ENCODE data around the gene ARHGAP31. TPM values are rescaled to one million over a fixed set of nuclear protein-coding genes. Genes with fewer than 3 reads are reported as not detected.

ARHGAP31 gene
- total and polyA plus RNA-seq, 7 experiments from 2014 or later, result 1.2 to 11.9 (median 3.0) TPM

- intact Hi-C loops (cut with micrococcal nuclease), result no loop called here
- Histone ChIP-seq H3K27ac (ENCODE audit: low read depth, low read length) (no peak overlapping the region), H3K4me1 (ENCODE audit: control insufficient read depth in 2 of 2, insufficient read depth in 2 of 2, low read length in 2 of 2) (no peaks in the 10 kb centered on the region), H3K9me3 (ENCODE audit: control insufficient read depth in 2 of 3, low read length in 3 of 3) (no peaks in the 10 kb centered on the region), H3K27me3 (ENCODE audit: control insufficient read depth in 2 of 2, insufficient read depth in 2 of 2, low read length in 2 of 2) (no peaks in the 10 kb centered on the region), H3K36me3 (ENCODE audit: control insufficient read depth in 2 of 3, insufficient read depth in 3 of 3, low read length in 3 of 3) (peaks cover 0 to 13% (median 4%) of the 10 kb centered on the region in 3 experiments), H3K4me3 (ENCODE audit: low read length) (no peak overlapping the region)
- no peak for ATAC-seq
- Mint-ChIP-seq H3K36me3 (peaks cover 0 to 11% (median 0%) of the 10 kb centered on the region in 5 donors), H3K4me3 (no peak overlapping the region), H3K27me3 (no peaks in the 10 kb centered on the region), H3K27ac (no peak overlapping the region), H3K4me1 (peaks cover 4 to 7% (median 6%) of the 10 kb centered on the region in 7 donors), H3K9me3 (peaks cover 0 to 3% (median 0%) of the 10 kb centered on the region in 11 donors)
- no peak for DNase-seq
- POLR2A ChIA-PET, result no interaction called here
- CTCF ChIA-PET, result no interaction called here
Measured at GRCh38 chr3:119416873-119417272, 122.7 kb downstream of the ARHGAP31 start.

- H3K27ac Mint-ChIP-seq, result peak overlapping the region in 1 of 9 donors; percentile 50
- Histone ChIP-seq H3K36me3 (ENCODE audit: control insufficient read depth in 2 of 3, insufficient read depth in 3 of 3, low read length in 3 of 3) (peaks cover 0 to 13% (median 4%) of the 10 kb centered on the region in 3 experiments), H3K27ac (ENCODE audit: low read depth, low read length) (no peak overlapping the region), H3K4me1 (ENCODE audit: control insufficient read depth in 2 of 2, insufficient read depth in 2 of 2, low read length in 2 of 2) (no peaks in the 10 kb centered on the region), H3K27me3 (ENCODE audit: control insufficient read depth in 2 of 2, insufficient read depth in 2 of 2, low read length in 2 of 2) (no peaks in the 10 kb centered on the region), H3K9me3 (ENCODE audit: control insufficient read depth in 2 of 3, low read length in 3 of 3) (no peaks in the 10 kb centered on the region), H3K4me3 (ENCODE audit: low read length) (no peak overlapping the region)
- peaks cover 5 to 18% (median 11%) of the 10 kb centered on the region in 7 donors for H3K4me1 Mint-ChIP-seq
- H3K9me3 Mint-ChIP-seq, result peaks cover 0 to 5% (median 0%) of the 10 kb centered on the region in 11 donors
- peaks cover 0 to 10% (median 0%) of the 10 kb centered on the region in 5 donors for H3K36me3 Mint-ChIP-seq
- ATAC-seq (no peak), DNase-seq (no peak)
- intact Hi-C loops (cut with micrococcal nuclease), result no loop called here
- H3K4me3 Mint-ChIP-seq, result no peak overlapping the region
- ChIA-PET POLR2A (interaction anchor here (0.5 kb wide), 1 partner anchor 9 kb away, joined by 3 read pairs; no protein-coding TSS in a partner anchor), CTCF (no interaction called here)
- H3K27me3 Mint-ChIP-seq, result no peaks in the 10 kb centered on the region
Measured at GRCh38 chr3:119417771-119418512, 123.8 kb downstream of the ARHGAP31 start.

GRCh38 chr3:119418641-119419040 lies 124.5 kb downstream of the ARHGAP31 start:
- Histone ChIP-seq H3K27ac (ENCODE audit: low read depth, low read length) (no peak overlapping the region), H3K4me3 (ENCODE audit: low read length) (no peak overlapping the region), H3K9me3 (ENCODE audit: control insufficient read depth in 2 of 3, low read length in 3 of 3) (no peaks in the 10 kb centered on the region), H3K27me3 (ENCODE audit: control insufficient read depth in 2 of 2, insufficient read depth in 2 of 2, low read length in 2 of 2) (no peaks in the 10 kb centered on the region), H3K4me1 (ENCODE audit: control insufficient read depth in 2 of 2, insufficient read depth in 2 of 2, low read length in 2 of 2) (no peaks in the 10 kb centered on the region), H3K36me3 (ENCODE audit: control insufficient read depth in 2 of 3, insufficient read depth in 3 of 3, low read length in 3 of 3) (peaks cover 0 to 13% (median 4%) of the 10 kb centered on the region in 3 experiments)
- Mint-ChIP-seq H3K9me3 (peaks cover 0 to 5% (median 0%) of the 10 kb centered on the region in 11 donors), H3K4me3 (no peak overlapping the region), H3K27me3 (no peaks in the 10 kb centered on the region), H3K36me3 (peaks cover 0 to 10% (median 0%) of the 10 kb centered on the region in 5 donors), H3K27ac (no peak overlapping the region), H3K4me1 (peaks cover 5 to 18% (median 11%) of the 10 kb centered on the region in 7 donors)
- DNase-seq (no peak), ATAC-seq (no peak)
- ChIA-PET POLR2A (interaction anchor here (0.5 kb wide), 1 partner anchor 9 kb away, joined by 3 read pairs; no protein-coding TSS in a partner anchor), CTCF (interaction anchor here (0.7 kb wide), 1 partner anchor 529 kb away, joined by 3 read pairs; no protein-coding TSS in a partner anchor)
- intact Hi-C loops (cut with micrococcal nuclease), result no loop called here

GRCh38 chr3:119420196-119420595 lies 126.0 kb downstream of the ARHGAP31 start:
- POLR2A ChIA-PET, result no interaction called here
- Mint-ChIP-seq H3K27ac (peak overlapping the region in 2 of 9 donors; percentile 34 to 42), H3K9me3 (peaks cover 0 to 13% (median 5%) of the 10 kb centered on the region in 11 donors), H3K27me3 (no peaks in the 10 kb centered on the region), H3K4me3 (no peak overlapping the region), H3K36me3 (no peaks in the 10 kb centered on the region), H3K4me1 (peaks cover 5 to 18% (median 11%) of the 10 kb centered on the region in 7 donors)
- H3K9me3 ChIP-seq (ENCODE audit: control insufficient read depth in 2 of 3, low read length in 3 of 3), result no peaks in the 10 kb centered on the region
- DNase-seq (no peak), ATAC-seq (no peak)
- no peaks in the 10 kb centered on the region for H3K4me1 ChIP-seq (ENCODE audit: control insufficient read depth in 2 of 2, insufficient read depth in 2 of 2, low read length in 2 of 2)
- no peak overlapping the region for H3K4me3 ChIP-seq (ENCODE audit: low read length)
- no peaks in the 10 kb centered on the region for H3K27me3 ChIP-seq (ENCODE audit: control insufficient read depth in 2 of 2, insufficient read depth in 2 of 2, low read length in 2 of 2)
- CTCF ChIA-PET, result no interaction called here
- no peak overlapping the region for H3K27ac ChIP-seq (ENCODE audit: low read depth, low read length)
- intact Hi-C loops (cut with micrococcal nuclease), result no loop called here
- H3K36me3 ChIP-seq (ENCODE audit: control insufficient read depth in 2 of 3, insufficient read depth in 3 of 3, low read length in 3 of 3), result peaks cover 0 to 1% (median 0%) of the 10 kb centered on the region in 3 experiments

GRCh38 chr3:119427669-119428068 lies 133.5 kb downstream of the ARHGAP31 start:
- H3K4me3 Mint-ChIP-seq, result no peak overlapping the region
- ChIA-PET CTCF (no interaction called here), POLR2A (interaction anchor here (0.7 kb wide), 1 partner anchor 9 kb away, joined by 3 read pairs; no protein-coding TSS in a partner anchor)
- H3K27ac Mint-ChIP-seq, result no peak overlapping the region
- no peaks in the 10 kb centered on the region for H3K4me1 ChIP-seq (ENCODE audit: control insufficient read depth in 2 of 2, insufficient read depth in 2 of 2, low read length in 2 of 2)
- ATAC-seq (no peak), DNase-seq (no peak)
- intact Hi-C loops (cut with micrococcal nuclease), result loop anchor here in 1 of 2 donors (2.0 kb wide), 1 partner anchor 19 kb away; no protein-coding TSS in a partner anchor
- H3K36me3 Mint-ChIP-seq, result peaks cover 38 to 55% (median 53%) of the 10 kb centered on the region in 5 donors
- peaks cover 0 to 4% (median 0%) of the 10 kb centered on the region in 7 donors for H3K4me1 Mint-ChIP-seq
- no peak overlapping the region for H3K27ac ChIP-seq (ENCODE audit: low read depth, low read length)
- H3K27me3 Mint-ChIP-seq, result peaks cover 0 to 2% (median 0%) of the 10 kb centered on the region in 5 donors
- peaks cover 9 to 48% (median 20%) of the 10 kb centered on the region in 3 experiments for H3K9me3 ChIP-seq (ENCODE audit: control insufficient read depth in 2 of 3, low read length in 3 of 3)
- H3K36me3 ChIP-seq (ENCODE audit: control insufficient read depth in 2 of 3, insufficient read depth in 3 of 3, low read length in 3 of 3), result peaks cover 0 to 32% (median 15%) of the 10 kb centered on the region in 3 experiments
- peaks cover 16 to 83% (median 53%) of the 10 kb centered on the region in 11 donors for H3K9me3 Mint-ChIP-seq
- H3K4me3 ChIP-seq (ENCODE audit: low read length), result no peak overlapping the region
- H3K27me3 ChIP-seq (ENCODE audit: control insufficient read depth in 2 of 2, insufficient read depth in 2 of 2, low read length in 2 of 2), result no peaks in the 10 kb centered on the region

GRCh38 chr3:119428538-119428937 lies 134.4 kb downstream of the ARHGAP31 start:
- peaks cover 38 to 64% (median 61%) of the 10 kb centered on the region in 5 donors for H3K36me3 Mint-ChIP-seq
- no peak overlapping the region for H3K4me3 ChIP-seq (ENCODE audit: low read length)
- intact Hi-C loops (cut with micrococcal nuclease), result loop anchor here in 1 of 2 donors (2.0 kb wide), 1 partner anchor 18 kb away; no protein-coding TSS in a partner anchor
- ChIA-PET CTCF (no interaction called here), POLR2A (no interaction called here)
- H3K27ac ChIP-seq (ENCODE audit: low read depth, low read length), result no peak overlapping the region
- no peaks in the 10 kb centered on the region for H3K4me1 Mint-ChIP-seq
- H3K4me1 ChIP-seq (ENCODE audit: control insufficient read depth in 2 of 2, insufficient read depth in 2 of 2, low read length in 2 of 2), result no peaks in the 10 kb centered on the region
- no peak for ATAC-seq
- H3K27me3 ChIP-seq (ENCODE audit: control insufficient read depth in 2 of 2, insufficient read depth in 2 of 2, low read length in 2 of 2), result no peaks in the 10 kb centered on the region
- peaks cover under 1 to 41% (median 15%) of the 10 kb centered on the region in 3 experiments for H3K36me3 ChIP-seq (ENCODE audit: control insufficient read depth in 2 of 3, insufficient read depth in 3 of 3, low read length in 3 of 3)
- H3K27ac Mint-ChIP-seq, result no peak overlapping the region
- peaks cover 0 to 2% (median 0%) of the 10 kb centered on the region in 5 donors for H3K27me3 Mint-ChIP-seq
- DNase-seq, result no peak
- H3K9me3 Mint-ChIP-seq, result peaks cover 16 to 87% (median 51%) of the 10 kb centered on the region in 11 donors
- no peak overlapping the region for H3K4me3 Mint-ChIP-seq
- H3K9me3 ChIP-seq (ENCODE audit: control insufficient read depth in 2 of 3, low read length in 3 of 3), result peaks cover 9 to 48% (median 20%) of the 10 kb centered on the region in 3 experiments
